ENCODE measurements around the gene HERPUD2.

The HERPUD2 gene

DNA sequence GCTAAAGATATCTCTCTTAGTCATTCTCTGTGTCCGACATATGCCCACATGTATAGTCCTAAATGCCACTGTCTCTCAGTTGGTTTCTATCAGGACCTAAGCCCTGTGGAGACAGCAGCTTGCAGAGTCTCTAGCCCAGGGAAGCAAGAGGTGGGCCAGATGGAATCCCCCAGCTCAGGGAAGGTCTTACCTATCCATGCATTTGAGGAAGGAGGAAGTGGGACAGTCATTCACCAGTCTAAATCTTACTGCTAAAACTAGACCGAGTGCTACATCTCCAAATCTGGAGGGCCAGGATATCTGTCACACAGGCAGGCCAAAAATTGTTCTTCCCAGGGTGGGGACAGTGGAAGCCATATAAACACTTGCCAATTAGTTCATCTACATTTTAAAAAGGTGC is 26.4 kb upstream of the HERPUD2 start:
- Mint-ChIP-seq H3K4me1 (peaks cover 47% of the 10 kb centered on the region), H3K27ac (peak overlapping the region; percentile 24), H3K36me3 (no peaks in the 10 kb centered on the region), H3K9me3 (no peaks in the 10 kb centered on the region), H3K4me3 (no peak overlapping the region), H3K27me3 (no peaks in the 10 kb centered on the region)
- no peak for DNase-seq (ENCODE audit: low spot score in 2 of 2)
- no peak for ATAC-seq (ENCODE audit: low read depth)

DNA sequence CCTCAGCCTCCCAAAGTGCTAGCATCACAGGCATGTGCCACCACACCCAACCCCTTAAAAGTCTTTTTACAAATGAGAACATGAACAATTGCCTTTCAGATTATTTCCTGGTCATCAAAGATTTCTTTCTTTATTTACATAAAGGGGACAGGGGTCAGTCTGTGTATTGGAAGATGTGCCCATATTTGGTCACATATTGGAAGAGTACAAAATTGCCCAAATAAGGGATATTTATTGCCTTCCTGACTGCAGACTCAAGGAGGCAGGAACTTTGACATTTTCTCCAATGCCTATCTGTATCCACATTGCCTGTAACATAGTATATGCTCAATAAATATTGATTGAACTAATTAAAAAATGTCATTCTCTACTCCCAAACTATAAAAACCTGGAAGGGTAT is 25.9 kb upstream of the HERPUD2 start:
- DNase-seq (ENCODE audit: low spot score in 2 of 2) = no peak
- Mint-ChIP-seq H3K36me3 (no peaks in the 10 kb centered on the region), H3K27me3 (no peaks in the 10 kb centered on the region), H3K27ac (no peak overlapping the region), H3K4me3 (no peak overlapping the region), H3K9me3 (no peaks in the 10 kb centered on the region), H3K4me1 (peaks cover 46% of the 10 kb centered on the region)
- ATAC-seq (ENCODE audit: low read depth) = no peak

DNA sequence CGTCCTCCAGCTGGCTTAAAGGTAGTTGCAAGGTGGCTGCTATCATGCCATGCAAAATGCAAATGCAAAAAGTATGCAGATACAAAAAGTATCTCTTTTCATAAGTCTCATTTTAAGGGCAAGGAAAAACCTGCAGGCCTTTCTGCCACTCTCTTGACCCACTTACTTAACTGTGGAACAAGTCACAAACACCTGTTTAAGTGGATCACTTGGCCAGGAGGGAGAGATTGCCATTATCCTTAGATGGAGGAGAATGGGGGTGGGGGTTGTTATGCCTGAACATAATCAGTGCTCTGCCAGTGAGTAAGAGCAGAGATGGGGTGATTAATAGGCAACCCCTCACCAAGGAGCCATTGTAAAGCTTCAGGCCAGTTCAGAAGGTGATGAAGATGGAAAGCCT is 25.1 kb upstream of the HERPUD2 start:
- H3K27me3 Mint-ChIP-seq = no peaks in the 10 kb centered on the region
- H3K9me3 Mint-ChIP-seq = no peaks in the 10 kb centered on the region
- H3K4me3 Mint-ChIP-seq = no peak overlapping the region
- DNase-seq (ENCODE audit: low spot score in 2 of 2) = no peak
- no peak for ATAC-seq (ENCODE audit: low read depth)
- peaks cover 43% of the 10 kb centered on the region for H3K4me1 Mint-ChIP-seq
- no peak overlapping the region for H3K27ac Mint-ChIP-seq
- no peaks in the 10 kb centered on the region for H3K36me3 Mint-ChIP-seq

DNA sequence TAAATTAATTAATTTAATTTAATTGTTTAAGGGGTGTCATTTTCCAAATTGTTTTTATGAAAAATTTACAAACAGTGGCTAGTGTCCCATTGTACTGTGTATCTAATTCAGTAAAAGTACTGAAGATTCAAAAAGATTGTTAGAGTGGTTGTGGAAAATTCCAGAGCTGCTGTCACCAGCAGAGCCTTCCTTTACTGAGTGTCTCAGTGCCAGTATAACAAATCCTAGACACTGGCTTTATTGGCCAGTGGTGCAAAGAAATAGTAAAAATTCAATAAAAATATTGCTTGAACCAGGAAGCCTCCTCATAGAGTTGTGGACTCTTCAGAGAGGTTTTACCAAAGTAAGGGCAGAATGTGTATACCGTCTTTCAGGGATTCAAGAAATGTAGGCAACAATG is 23.1 kb upstream of the HERPUD2 start:
- Mint-ChIP-seq H3K4me1 (peaks cover 39% of the 10 kb centered on the region), H3K36me3 (no peaks in the 10 kb centered on the region), H3K9me3 (no peaks in the 10 kb centered on the region), H3K4me3 (no peak overlapping the region), H3K27ac (no peak overlapping the region), H3K27me3 (no peaks in the 10 kb centered on the region)
- ATAC-seq (ENCODE audit: low read depth) (no peak), DNase-seq (ENCODE audit: low spot score in 2 of 2) (no peak)

- no peaks in the 10 kb centered on the region for H3K36me3 Mint-ChIP-seq
- no peaks in the 10 kb centered on the region for H3K27me3 Mint-ChIP-seq
- peaks cover 34% of the 10 kb centered on the region for H3K4me1 Mint-ChIP-seq
- DNase-seq (ENCODE audit: low spot score in 2 of 2) (no peak), ATAC-seq (ENCODE audit: low read depth) (no peak)
- no peak overlapping the region for H3K27ac Mint-ChIP-seq
- no peaks in the 10 kb centered on the region for H3K9me3 Mint-ChIP-seq
- H3K4me3 Mint-ChIP-seq = no peak overlapping the region
Measured at GRCh38 chr7:35717516-35717915, 22.6 kb upstream of the HERPUD2 start.

DNA sequence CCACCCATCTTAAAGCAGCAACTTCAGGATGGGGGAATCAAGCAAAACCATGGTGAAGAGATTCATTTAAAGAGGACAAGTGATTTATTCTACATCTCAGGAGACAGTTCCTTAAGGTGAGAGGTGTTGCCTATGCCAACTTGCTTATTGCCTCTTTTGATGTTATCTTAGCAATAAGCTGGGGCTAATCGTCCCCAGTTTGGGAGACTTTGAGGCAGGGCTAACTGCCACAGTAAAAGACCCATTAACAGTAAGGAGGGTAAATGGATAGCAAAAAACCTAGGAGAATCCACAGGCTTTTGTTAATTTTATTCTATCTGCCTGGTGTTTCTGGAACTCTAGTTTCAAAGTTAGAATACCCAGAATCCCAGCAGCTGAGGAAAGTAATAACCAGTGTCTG is 22.1 kb upstream of the HERPUD2 start:
- Mint-ChIP-seq H3K27me3 (no peaks in the 10 kb centered on the region), H3K4me1 (peaks cover 29% of the 10 kb centered on the region)

GRCh38 chr7:35716038-35716803 is 21.3 kb upstream of the HERPUD2 start:
- peak overlapping the region; percentile 28 for H3K27ac Mint-ChIP-seq
- ATAC-seq (ENCODE audit: low read depth) (no peak), DNase-seq (ENCODE audit: low spot score in 2 of 2) (no peak)
- no peaks in the 10 kb centered on the region for H3K27me3 Mint-ChIP-seq
- no peak overlapping the region for H3K4me3 Mint-ChIP-seq
- no peaks in the 10 kb centered on the region for H3K36me3 Mint-ChIP-seq
- no peaks in the 10 kb centered on the region for H3K9me3 Mint-ChIP-seq
- peaks cover 23% of the 10 kb centered on the region for H3K4me1 Mint-ChIP-seq

More for the DNA sequence above, 22.1 kb upstream of the HERPUD2 start:
- Mint-ChIP-seq H3K9me3 (no peaks in the 10 kb centered on the region), H3K4me3 (no peak overlapping the region), H3K36me3 (no peaks in the 10 kb centered on the region), H3K27ac (no peak overlapping the region)
- DNase-seq (ENCODE audit: low spot score in 2 of 2) = no peak
- ATAC-seq (ENCODE audit: low read depth) = no peak

DNA sequence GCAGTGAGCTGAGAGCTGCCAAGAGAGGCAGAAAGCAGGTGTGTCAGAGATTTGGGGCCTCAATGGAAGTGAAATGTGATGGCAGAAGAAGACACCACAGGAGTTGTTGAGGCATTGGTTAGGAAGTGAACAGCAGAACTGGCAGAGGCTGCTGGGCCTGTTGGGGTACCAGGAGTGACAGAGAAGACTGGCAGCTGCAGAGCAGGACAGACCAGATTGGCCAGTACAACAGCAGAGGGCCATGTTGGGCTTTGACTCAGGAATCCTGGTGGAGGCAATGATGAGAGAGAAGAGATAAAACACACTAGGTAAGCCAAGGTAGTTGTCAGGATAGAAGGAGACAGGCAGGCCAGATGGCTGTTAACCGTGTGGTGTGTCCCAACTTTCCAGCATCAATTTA is 19.9 kb upstream of the HERPUD2 start:
- no peaks in the 10 kb centered on the region for H3K9me3 Mint-ChIP-seq
- H3K27ac Mint-ChIP-seq = no peak overlapping the region
- no peaks in the 10 kb centered on the region for H3K27me3 Mint-ChIP-seq
- ATAC-seq (ENCODE audit: low read depth) (peak; percentile 22), DNase-seq (ENCODE audit: low spot score in 2 of 2) (no peak)
- H3K4me1 Mint-ChIP-seq = peaks cover 19% of the 10 kb centered on the region
- no peaks in the 10 kb centered on the region for H3K36me3 Mint-ChIP-seq
- no peak overlapping the region for H3K4me3 Mint-ChIP-seq

DNA sequence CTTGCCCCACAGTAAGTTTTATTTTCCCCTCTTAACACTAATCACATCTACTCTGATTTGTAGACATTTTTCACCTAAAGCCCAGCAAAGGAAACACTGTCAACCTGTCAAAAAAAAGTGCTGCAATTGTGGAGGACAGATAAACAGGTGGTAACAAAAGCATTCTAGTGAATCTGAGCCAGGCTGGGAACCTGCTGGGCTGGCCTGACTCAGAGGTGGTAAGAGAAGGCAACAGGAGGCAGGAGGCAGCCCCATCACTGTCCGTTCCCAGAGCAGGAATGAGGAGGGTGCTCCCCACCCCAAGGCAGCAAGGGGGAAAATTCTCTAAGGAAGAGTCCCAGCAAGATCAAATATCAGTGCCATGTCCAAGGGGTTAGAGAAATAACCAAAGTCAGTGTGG is 19.5 kb upstream of the HERPUD2 start:
- Mint-ChIP-seq H3K36me3 (no peaks in the 10 kb centered on the region), H3K4me1 (peaks cover 21% of the 10 kb centered on the region), H3K9me3 (no peaks in the 10 kb centered on the region), H3K4me3 (no peak overlapping the region), H3K27ac (no peak overlapping the region), H3K27me3 (no peaks in the 10 kb centered on the region)
- ATAC-seq (ENCODE audit: low read depth) (no peak), DNase-seq (ENCODE audit: low spot score in 2 of 2) (no peak)

DNA sequence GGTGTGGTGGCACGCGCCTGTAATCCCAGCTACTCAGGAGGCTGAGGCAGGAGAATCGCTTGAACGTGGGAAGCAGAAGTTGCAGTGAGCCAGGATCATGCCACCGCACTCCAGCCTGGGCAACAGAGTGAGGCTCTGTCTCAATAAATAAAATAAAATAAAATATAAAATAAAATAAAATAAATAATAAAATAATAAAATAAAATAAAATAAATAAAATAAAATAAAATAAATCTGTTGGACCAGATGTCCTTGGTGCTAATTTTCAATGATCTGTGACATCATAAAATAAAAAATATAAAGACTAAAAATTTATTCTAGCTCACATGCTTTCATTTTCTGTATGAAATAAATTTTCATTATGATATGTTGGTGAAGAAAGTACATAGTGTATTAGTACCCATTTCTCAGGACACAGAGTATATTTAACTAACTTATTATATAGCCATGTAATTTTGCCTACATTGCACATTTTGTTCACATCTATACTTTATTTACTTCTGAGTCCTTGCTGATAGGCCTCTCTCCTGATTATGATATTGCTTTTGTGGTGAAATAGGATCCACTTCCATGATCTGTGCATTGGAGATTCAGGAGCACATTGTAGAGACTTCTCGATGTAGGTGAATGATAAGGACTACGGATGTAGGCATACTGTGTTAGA is 17.8 kb upstream of the HERPUD2 start:
- no peaks in the 10 kb centered on the region for H3K27me3 Mint-ChIP-seq

DNA sequence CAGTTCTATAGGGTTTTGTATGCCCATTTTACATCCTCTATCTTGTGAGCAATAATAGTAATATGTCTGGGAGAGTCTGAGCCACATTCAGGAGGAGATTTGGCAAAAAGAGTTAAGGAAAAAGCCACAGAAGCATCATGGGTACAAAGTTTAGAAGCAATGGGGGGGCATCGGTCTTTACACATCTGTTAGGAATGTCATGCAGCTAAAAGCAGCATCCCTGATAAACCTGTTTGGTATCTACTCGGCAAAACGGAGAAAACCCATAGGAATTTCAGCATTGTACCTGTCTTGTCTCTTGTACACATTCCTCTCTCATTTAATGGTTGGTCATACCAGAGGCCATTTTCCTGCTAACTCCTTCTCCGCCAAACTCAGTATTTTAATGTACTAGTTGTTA is 12.5 kb upstream of the HERPUD2 start:
- DNase-seq (ENCODE audit: low spot score in 2 of 2) (no peak), ATAC-seq (ENCODE audit: low read depth) (no peak)
- Mint-ChIP-seq H3K27me3 (no peaks in the 10 kb centered on the region), H3K4me3 (no peak overlapping the region), H3K9me3 (no peaks in the 10 kb centered on the region), H3K36me3 (no peaks in the 10 kb centered on the region), H3K27ac (no peak overlapping the region), H3K4me1 (peaks cover 3% of the 10 kb centered on the region)

More for the DNA sequence above, 17.8 kb upstream of the HERPUD2 start:
- Mint-ChIP-seq H3K4me1 (peaks cover 17% of the 10 kb centered on the region), H3K36me3 (no peaks in the 10 kb centered on the region), H3K9me3 (no peaks in the 10 kb centered on the region), H3K27ac (no peak overlapping the region), H3K4me3 (no peak overlapping the region)
- no peak for ATAC-seq (ENCODE audit: low read depth)
- no peak for DNase-seq (ENCODE audit: low spot score in 2 of 2)

DNA sequence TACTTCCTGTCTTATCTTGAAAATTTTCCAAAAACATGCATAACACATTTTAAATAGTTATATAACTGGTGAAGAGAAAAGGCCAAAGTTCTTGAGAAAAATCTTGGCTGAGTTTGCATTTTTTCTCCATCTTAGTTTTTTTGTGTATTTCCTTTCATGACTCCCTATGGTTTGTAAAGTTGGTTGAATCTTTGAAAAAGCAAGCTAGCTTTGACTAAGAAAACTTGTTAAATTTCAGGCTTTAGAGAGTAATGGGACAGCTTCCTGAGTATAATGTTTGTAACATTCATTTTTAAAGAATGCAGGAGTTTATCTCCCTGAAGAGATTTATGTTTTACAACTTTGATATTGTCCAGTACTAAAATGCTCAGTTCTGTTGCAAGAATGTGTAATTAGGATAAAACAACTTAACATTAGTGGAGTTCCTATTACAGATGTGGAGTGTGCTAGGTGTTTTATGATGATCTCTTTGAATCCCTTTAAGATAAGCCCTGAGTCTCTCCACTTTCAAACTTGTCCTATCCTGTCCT is 11.1 kb upstream of the HERPUD2 start:
- Mint-ChIP-seq H3K4me3 (no peak overlapping the region), H3K27ac (no peak overlapping the region), H3K4me1 (peaks cover 3% of the 10 kb centered on the region), H3K27me3 (no peaks in the 10 kb centered on the region), H3K36me3 (no peaks in the 10 kb centered on the region), H3K9me3 (no peaks in the 10 kb centered on the region)
- ATAC-seq (ENCODE audit: low read depth) (no peak), DNase-seq (ENCODE audit: low spot score in 2 of 2) (no peak)

DNA sequence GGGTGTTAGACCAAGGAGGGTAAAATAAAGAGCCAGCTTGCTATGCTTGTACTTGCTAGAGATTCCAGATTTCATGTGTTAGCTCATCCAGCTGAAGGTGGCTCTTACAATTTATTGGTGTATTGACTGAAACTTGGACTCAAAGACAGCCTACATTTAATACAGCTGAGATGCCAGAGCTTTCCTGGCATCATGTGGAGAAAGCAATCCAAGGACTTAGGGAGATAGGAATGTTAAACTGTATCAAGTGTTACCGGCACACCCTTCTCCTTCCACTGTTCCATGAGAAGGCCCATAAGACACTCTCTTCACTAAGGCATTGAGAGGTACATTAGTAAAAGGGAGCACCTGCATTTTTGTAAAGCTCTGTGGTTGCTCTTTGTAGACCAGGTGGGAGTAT is 9.3 kb upstream of the HERPUD2 start:
- H3K27me3 Mint-ChIP-seq = no peaks in the 10 kb centered on the region
- no peaks in the 10 kb centered on the region for H3K36me3 Mint-ChIP-seq
- ATAC-seq (ENCODE audit: low read depth) (no peak), DNase-seq (ENCODE audit: low spot score in 2 of 2) (no peak)
- no peaks in the 10 kb centered on the region for H3K4me1 Mint-ChIP-seq
- no peak overlapping the region for H3K27ac Mint-ChIP-seq
- H3K9me3 Mint-ChIP-seq = no peaks in the 10 kb centered on the region
- H3K4me3 Mint-ChIP-seq = no peak overlapping the region

DNA sequence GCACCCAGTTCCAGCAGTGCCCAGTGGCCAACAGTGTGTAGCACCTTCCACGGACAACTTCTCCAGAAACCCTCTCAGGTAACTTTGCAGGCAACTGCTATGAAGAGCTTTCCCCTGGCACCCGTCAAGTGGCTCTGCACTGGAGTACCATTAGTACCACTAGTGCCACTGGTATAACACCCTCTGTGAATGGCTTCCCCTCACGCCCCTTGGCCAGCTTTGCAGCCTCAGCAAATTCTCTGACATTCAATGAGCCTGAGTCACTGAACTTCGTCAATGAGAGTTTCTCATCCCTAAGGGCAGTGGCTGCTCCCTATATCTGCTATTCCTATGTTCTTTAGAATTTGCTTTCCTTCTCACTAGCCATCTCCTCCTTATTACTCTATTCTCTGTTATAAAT is 7.6 kb upstream of the HERPUD2 start:
- Mint-ChIP-seq H3K4me1 (no peaks in the 10 kb centered on the region), H3K27me3 (no peaks in the 10 kb centered on the region), H3K36me3 (no peaks in the 10 kb centered on the region), H3K4me3 (no peak overlapping the region), H3K27ac (no peak overlapping the region), H3K9me3 (no peaks in the 10 kb centered on the region)
- ATAC-seq (ENCODE audit: low read depth) (no peak), DNase-seq (ENCODE audit: low spot score in 2 of 2) (no peak)

All from memory B cell (primary cell).